ENCODE measurements around the gene PRR15.

PRR15 gene

GRCh38 chr7:29612596-29612995 is 49.0 kb downstream of the PRR15 start:
- TF ChIP-seq ZBTB7A (IDR thresholded peaks at IDR 0.05; ENCODE audit: low read depth) (no peak), USF1 (IDR thresholded peaks at IDR 0.05) (no peak), MAX (IDR thresholded peaks at IDR 0.05) (no peak), EGR1 (IDR thresholded peaks at IDR 0.05) (no peak), CEBPB (IDR thresholded peaks at IDR 0.05) (no peak), REST (IDR thresholded peaks at IDR 0.05; ENCODE audit: low read depth) (no peak), NFIC (IDR thresholded peaks at IDR 0.05) (no peak), EP300 (IDR thresholded peaks at IDR 0.05; ENCODE audit: borderline replicate concordance) (no peak)

- TF ChIP-seq TAF1 (IDR thresholded peaks at IDR 0.05; ENCODE audit: low read depth) = no peak
- TF ChIP-seq EP300 (IDR thresholded peaks at IDR 0.05; ENCODE audit: borderline replicate concordance) = no peak
- no peak for TF ChIP-seq NFIC (IDR thresholded peaks at IDR 0.05)
- TF ChIP-seq REST (IDR thresholded peaks at IDR 0.05; ENCODE audit: low read depth) = no peak
- no peak for TF ChIP-seq FOXM1 (IDR thresholded peaks at IDR 0.05; ENCODE audit: borderline replicate concordance, low read depth)
- no peak for TF ChIP-seq RAD21 (IDR thresholded peaks at IDR 0.05; ENCODE audit: low read depth)
- no peak for TF ChIP-seq MAX (IDR thresholded peaks at IDR 0.05)
- no peak for TF ChIP-seq TCF12 (IDR thresholded peaks at IDR 0.05; ENCODE audit: low read depth)
- TF ChIP-seq CREB1 (IDR thresholded peaks at IDR 0.05; ENCODE audit: low read depth) = no peak
- no peak for TF ChIP-seq EGR1 (IDR thresholded peaks at IDR 0.05)
- no peak for TF ChIP-seq TEAD4 (IDR thresholded peaks at IDR 0.05)
These were observed 49.5 kb downstream of the PRR15 start for GRCh38 chr7:29613100-29613499.

- TF ChIP-seq MAX (IDR thresholded peaks at IDR 0.05) (no peak), YY1 (IDR thresholded peaks at IDR 0.05; ENCODE audit: low read depth) (no peak), TEAD4 (IDR thresholded peaks at IDR 0.05) (no peak), EGR1 (IDR thresholded peaks at IDR 0.05) (no peak), CREB1 (IDR thresholded peaks at IDR 0.05; ENCODE audit: low read depth) (no peak), CEBPB (IDR thresholded peaks at IDR 0.05) (no peak), EP300 (IDR thresholded peaks at IDR 0.05; ENCODE audit: borderline replicate concordance) (no peak), TAF1 (IDR thresholded peaks at IDR 0.05; ENCODE audit: low read depth) (no peak), NFIC (IDR thresholded peaks at IDR 0.05) (no peak), RAD21 (IDR thresholded peaks at IDR 0.05; ENCODE audit: low read depth) (no peak), FOXM1 (IDR thresholded peaks at IDR 0.05; ENCODE audit: borderline replicate concordance, low read depth) (no peak), TCF12 (IDR thresholded peaks at IDR 0.05; ENCODE audit: low read depth) (no peak)
These were observed 50.6 kb downstream of the PRR15 start for GRCh38 chr7:29614229-29614628.
